Measurements from ENCODE around the gene PITPNM3.
"Not testable (repeated sequence)": the region's sequence is repeated elsewhere in the genome, so short reads cannot be mapped to it uniquely, and the experiment has no call there.

The PITPNM3 gene

DNA sequence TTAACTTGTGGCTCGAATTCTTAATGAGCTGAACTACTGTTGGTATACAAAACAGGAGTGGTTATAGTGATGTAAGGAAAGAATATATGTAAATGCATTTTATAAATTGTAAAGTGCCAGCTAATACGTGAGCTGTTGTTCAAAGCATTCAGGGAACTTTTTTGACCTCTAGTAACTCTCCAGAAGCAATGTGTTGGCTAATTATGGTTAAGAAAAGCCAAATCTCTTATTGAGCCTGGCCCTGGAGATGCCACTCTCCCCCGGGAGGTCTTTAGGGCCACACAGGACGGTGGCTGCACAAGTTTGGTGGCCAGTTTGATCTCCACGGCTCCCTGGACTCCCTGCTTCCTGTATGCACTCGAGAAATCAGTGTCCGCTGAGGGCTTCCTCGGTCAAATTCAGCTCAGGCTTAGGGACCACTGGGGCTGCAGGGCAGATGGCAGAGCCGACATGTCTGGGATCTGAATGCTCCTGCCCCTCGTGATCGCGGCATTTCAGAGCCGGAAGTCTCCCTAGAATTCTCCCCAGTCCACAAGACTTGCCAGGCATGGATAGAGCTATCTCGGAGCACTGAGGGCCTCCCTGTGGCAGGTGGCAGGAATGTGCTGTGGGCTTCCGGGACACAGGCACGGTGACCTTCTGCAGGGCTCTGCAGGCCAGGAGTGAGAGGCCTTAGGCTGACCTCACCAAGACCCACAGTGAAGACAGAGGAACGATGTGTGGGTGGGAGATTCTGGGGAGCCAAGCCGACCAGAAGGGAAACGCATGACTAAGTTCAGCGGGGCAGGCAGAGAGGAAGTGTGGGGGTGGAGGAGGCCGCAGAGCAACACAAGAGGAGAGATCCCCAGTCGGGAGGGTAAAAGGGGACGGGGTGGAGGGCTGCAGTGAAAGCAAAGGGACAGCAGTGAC is 18.6 kb upstream of the PITPNM3 start:
- TF ChIP-seq, protein P1, sequence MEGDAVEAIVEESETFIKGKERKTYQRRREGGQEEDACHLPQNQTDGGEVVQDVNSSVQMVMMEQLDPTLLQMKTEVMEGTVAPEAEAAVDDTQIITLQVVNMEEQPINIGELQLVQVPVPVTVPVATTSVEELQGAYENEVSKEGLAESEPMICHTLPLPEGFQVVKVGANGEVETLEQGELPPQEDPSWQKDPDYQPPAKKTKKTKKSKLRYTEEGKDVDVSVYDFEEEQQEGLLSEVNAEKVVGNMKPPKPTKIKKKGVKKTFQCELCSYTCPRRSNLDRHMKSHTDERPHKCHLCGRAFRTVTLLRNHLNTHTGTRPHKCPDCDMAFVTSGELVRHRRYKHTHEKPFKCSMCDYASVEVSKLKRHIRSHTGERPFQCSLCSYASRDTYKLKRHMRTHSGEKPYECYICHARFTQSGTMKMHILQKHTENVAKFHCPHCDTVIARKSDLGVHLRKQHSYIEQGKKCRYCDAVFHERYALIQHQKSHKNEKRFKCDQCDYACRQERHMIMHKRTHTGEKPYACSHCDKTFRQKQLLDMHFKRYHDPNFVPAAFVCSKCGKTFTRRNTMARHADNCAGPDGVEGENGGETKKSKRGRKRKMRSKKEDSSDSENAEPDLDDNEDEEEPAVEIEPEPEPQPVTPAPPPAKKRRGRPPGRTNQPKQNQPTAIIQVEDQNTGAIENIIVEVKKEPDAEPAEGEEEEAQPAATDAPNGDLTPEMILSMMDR (conservative IDR thresholded peaks at IDR 0.05): no peak
- no peak overlapping the region for H3K27ac ChIP-seq

DNA sequence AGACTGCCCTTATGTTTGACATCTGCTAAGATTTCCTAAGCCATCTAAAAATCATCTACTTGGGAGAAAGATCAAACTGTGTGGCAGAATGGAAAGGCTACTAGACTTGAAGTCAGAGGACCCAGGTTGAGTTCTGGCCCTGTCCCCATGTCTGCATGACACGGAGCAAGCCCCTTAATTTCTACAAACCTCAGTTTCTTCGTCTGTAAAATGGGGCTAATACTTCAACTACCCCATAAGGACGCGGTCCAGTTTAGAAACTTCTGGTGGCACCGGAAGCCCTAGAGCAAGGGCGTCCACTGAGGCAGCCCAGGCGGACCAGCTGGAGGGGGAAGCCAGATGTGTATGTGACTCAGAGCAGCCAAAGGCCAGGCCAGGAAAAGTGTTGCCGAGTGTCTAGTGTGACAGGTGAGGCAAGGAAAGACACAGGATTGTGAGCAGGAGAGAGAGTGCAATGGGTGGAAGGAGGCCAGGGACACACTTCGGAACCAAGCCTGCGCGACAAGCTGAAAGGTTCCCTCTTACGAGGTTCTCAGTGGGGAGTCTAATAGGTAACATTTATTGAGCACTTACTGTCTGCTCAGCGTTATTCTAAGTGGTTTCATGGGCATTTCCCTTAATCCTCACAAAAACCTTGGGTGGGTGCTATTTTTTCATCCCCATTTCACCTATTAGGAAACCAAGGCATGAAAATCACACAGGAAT is 17.8 kb upstream of the PITPNM3 start:
- TF ChIP-seq, protein P1 (conservative IDR thresholded peaks at IDR 0.05): no peak

DNA sequence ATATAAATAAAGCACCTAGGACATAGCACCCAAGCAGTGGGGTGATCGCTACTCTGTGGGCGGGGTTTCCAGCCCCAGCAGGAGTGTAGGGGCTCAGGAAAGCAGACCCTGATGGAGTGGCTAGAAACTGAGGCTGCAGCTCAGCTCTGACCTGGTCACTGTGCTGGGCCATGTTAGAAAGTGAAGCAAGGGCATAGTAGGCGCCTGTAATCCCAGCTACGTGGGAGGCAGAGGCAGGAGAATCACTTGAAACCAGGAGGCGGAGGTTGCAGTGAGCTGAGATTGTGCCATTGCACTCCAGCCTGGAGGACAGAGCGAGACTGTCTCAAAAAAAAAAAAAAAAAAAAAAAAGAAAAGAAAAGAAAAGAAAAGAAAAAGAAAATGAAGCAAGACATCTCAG is 17.1 kb upstream of the PITPNM3 start:
- not testable (repeated sequence) for H3K27ac ChIP-seq

More for the DNA sequence above, 17.8 kb upstream of the PITPNM3 start:
- H3K27ac ChIP-seq: no peak overlapping the region

GRCh38 chr17:6572972-6573370 is 16.6 kb upstream of the PITPNM3 start:
- TF ChIP-seq, protein P1 (conservative IDR thresholded peaks at IDR 0.05): no peak

GRCh38 chr17:6571452-6571781 is 15.1 kb upstream of the PITPNM3 start:
- H3K27ac ChIP-seq: no peak overlapping the region
- TF ChIP-seq, protein P1 (conservative IDR thresholded peaks at IDR 0.05): no peak

More at GRCh38 chr17:6572972-6573370, 16.6 kb upstream of the PITPNM3 start:
- H3K27ac ChIP-seq: no peak overlapping the region

- no peak overlapping the region for H3K27ac ChIP-seq
- TF ChIP-seq, protein P1 (conservative IDR thresholded peaks at IDR 0.05): no peak
These were observed 14.5 kb upstream of the PITPNM3 start for GRCh38 chr17:6570731-6571451.

GRCh38 chr17:6569370-6570285 is 13.3 kb upstream of the PITPNM3 start:
- no peak overlapping the region for H3K27ac ChIP-seq
- TF ChIP-seq, protein P1 (conservative IDR thresholded peaks at IDR 0.05): no peak
